Jurkat, Clone E6-1 (cell line): ENCODE measurements around the gene NCAM1.

Experiments
- DNase-seq: peaks from one replicate; pipeline ENCODE4 v3.0.0-alpha.2; 2011; ENCODE audit warnings: low read depth, low spot score
- H3K4me3 ChIP-seq: 2 replicates; pipeline ENCODE4 v1.5.1; 2011; ENCODE audit warnings: mild to moderate bottlenecking, low read length, control low read depth, moderate library complexity

NCAM1 gene

DNA sequence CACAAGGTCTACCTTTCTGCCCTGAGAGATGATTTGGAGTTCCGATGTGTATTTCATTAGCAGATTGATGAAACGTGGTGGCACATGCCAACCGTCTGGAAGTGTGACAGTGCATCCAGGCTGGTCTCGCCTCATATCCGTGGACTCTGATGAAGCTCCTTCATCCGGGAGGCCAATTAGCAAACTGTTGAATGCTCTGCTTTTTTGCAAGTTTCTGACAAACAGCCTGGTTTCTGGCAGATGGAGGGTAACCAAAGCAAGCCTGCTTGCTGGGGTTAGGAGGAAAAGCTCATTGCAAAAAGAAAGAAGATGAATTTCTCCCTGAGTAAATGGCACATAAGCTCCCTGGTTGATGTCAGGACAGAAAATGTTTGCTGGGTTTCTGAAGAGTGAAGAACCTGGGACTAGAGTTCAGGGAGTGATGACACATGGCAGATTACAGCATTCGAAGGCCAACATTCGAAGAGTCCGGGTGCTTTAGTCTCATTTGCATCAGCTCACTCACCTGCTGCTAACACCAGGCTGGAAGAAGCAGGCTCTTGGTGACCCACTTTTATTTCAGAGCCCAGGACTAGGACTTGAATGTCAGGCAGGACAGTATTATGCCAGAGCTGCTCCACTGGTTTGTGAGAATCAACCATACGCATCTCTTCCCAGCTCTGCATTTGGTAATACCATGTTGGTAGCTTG is 217.3 kb downstream of the NCAM1 start:
- no peak overlapping the region for H3K4me3 ChIP-seq
- DNase-seq, result no peak

DNA sequence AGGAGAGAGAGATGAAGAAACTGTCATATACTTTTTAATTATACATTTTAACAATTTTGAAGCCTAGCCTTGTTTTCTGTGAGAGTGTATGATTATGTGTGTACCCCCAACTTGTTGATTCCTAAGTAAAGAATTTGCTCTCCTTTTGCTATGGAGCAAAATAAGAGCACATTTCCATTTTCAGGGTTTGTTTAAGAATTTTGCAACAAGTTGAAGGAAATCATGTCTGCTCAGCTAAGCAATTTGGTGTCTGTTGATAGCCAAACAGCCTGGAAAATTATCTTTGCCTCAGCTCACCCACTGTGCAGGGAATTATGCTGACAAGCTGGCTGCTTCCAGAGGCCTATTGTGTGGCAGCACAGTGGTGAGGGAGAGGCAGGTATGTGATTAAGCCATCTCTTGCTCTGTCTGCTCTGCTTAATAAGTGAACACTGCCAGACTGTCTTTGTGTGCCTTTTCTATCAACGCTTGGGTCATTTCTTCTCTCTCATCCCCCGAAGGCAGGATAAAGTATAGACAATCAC is 218.0 kb downstream of the NCAM1 start:
- no peak for DNase-seq
- no peak overlapping the region for H3K4me3 ChIP-seq

DNA sequence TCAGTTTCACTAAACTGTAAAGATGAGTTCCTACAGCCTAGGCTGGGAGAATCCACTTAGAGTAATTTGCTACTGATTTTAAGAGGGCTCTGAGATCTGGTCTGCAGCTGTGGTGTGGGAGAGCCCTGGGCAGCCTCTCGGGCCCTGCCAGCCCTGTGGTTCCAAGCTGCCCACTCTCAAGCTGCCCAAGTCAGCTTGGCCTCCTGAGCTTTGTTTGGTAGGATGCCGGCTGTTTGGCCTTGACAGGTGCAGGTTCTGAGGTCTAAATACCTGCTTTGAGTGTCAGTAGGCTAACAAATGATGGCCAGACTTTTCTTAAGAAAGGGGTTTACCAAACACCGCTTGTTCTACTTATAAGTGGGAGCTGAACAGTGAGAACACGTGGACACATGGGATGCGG is 219.9 kb downstream of the NCAM1 start:
- no peak overlapping the region for H3K4me3 ChIP-seq
- DNase-seq, result no peak

DNA sequence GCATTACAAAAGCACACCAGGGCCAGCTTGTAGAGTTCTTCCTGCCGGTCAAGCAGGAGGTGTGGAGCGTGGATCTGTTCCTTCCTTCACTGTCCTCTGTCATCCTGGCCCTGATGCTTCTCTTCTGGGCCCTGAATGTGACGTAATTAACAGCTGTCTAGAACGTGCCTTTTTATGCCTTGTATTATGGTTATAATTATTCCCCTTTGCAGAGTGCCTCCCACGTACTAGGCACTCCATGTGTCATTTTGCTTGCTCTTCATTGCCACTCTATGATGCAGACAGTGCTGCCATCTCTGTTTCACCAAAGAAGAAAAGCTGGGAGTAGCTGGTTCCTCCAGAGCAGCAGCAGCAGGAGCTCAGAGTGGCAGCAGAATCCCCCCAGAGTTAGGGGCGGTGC is 221.1 kb downstream of the NCAM1 start:
- H3K4me3 ChIP-seq, result no peak overlapping the region
- DNase-seq, result no peak

DNA sequence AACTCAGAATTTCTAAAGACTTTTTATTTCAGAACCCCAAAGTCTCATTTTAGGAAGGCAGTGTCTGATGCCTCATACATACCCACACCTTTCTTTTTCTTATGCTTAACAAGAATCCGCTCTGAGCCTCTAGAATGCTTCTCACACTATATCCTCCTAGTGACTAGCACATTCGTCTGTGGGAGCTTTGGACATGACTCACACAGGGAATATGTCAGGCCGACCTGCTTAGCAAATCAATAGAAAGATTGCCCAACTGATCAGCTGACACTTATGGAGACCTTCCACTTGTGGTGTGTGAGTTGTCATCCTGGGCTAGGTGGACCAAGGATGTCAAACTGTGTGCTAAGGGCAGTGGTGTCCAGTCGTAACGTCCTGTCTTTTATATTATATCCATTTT is 223.3 kb downstream of the NCAM1 start:
- no peak for DNase-seq
- H3K4me3 ChIP-seq, result no peak overlapping the region

DNA sequence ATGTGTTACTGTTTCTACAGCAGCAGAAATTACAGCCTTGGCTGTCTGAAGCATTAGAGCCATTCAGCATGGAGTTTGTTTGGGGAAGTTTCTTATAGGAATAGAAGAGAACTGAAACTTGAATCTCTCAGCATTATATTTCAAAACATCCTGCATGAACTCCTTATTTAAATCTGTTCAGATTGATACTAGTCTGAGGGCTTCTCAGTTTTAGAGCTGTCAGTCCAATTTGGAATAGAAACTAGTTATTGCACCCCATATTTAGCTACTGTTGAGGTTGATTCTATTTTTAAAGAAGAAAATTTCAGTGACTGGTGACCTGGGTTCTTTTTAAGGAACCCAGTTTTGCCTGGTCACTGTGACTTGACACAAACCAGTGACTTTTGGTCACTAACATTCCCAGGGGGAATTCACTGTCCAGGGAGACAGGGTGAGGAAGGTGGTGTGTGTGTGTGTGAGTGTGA is 227.2 kb downstream of the NCAM1 start:
- no peak overlapping the region for H3K4me3 ChIP-seq
- no peak for DNase-seq

DNA sequence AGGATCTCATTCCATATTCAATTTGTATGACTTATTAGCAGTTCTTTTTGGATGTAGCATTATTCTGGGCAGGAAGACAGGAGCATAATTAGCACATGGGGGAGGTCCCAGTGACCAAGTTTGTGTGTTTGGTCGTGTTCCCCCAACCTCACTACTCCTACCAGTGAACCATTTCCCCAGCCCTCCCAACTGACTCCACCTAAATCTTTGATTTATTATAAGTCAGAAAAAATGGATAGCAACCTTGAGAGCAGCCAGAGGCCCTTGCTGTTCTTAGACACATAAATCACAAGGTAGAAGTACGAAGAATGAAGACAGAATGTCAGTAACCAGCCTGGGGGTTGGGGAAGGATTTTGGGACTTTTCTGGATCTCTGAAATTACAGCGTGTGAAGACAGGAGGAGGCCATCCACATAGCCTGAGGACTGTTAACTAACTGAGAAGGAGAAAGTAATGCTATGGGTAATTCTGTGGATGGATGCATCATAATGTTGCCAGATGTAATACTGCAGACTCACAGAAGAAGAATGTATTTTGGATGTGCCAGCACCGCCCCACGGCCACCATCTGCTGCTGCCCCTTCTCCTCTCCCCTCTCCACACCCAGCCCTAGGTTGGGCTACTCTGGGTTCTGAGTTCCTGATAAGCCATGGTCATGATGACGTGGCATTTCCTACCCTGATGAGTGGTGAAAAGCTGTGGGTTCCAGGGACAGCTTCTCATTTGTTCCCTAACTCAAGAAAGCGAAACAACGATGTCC is 228.9 kb downstream of the NCAM1 start:
- no peak overlapping the region for H3K4me3 ChIP-seq
- DNase-seq, result no peak

DNA sequence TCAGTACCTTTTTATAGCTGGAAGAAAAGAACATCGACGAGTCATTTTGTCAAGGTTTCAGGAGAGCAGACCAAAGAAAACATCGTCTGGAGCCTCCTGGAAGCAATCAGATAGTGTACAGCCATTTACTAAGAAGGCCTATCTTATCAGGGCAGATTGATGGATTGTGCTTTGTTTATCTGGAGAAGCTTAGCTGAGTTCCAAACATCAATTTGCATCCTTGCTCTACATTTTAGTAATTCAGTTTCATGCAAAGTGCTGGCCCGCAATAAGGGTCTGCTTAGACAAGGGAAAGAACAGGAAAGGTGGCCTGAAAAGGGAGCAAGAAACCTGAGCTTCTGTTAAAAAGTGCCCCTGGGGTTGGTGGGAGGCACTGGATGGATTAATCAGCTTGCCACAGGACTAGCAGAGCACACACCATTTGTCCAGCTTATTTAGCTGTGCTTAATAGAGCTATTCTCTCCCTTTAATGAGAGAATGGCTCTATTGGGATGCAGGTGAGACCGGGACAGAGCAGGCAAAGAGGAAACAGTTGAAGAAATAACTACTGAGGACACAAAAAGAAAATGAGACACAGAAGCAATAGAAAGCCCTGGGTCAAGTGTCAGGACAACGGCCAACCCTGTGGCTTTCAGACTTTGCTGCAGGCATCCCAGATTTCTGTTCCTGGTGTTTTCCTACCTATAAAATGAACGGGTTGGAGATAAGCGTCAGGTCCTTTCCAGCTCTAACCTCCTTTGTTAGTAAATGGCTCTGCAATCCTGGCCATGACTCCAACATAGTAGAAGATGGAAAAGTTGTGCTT is 231.1 kb downstream of the NCAM1 start:
- DNase-seq, result no peak
- no peak overlapping the region for H3K4me3 ChIP-seq

DNA sequence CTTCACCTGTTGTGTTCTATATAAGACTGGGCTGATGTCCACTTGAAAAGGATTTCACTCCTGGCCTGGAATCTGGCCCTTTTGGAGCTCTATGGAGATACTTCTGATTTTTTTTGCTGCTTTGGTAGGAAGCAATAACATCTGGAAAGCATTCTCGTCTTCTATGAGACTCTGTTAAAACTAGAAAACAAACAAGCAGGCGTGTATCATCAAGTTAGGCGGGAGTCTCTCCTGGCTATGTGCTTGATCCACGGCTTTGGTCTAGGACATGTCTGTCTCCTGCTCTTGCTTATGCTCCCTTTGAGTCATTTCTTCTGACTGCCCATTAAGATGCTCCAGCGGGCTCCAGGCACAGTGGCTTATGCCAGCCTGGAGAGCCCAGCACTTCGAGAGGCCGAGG is 231.8 kb downstream of the NCAM1 start:
- H3K4me3 ChIP-seq, result no peak overlapping the region
- DNase-seq, result no peak

DNA sequence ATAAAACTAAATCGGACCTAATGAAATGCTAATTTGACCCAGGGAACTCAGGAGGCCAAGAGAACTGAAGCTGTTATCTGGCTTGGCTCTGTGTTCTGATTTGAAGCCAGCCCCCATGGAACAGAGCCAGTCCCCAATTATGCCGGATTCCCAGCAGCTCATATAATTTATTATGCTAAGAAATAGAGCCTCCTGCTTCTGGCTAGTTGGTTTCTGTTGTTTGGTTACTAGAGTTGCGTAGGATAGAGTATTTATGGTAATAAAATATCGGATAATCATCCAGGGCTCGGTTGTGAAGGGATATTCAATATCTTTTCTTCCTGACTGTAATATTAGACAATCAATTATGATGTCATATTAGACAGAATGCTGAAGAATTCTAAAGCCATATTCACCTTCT is 232.7 kb downstream of the NCAM1 start:
- H3K4me3 ChIP-seq, result no peak overlapping the region
- DNase-seq, result no peak

DNA sequence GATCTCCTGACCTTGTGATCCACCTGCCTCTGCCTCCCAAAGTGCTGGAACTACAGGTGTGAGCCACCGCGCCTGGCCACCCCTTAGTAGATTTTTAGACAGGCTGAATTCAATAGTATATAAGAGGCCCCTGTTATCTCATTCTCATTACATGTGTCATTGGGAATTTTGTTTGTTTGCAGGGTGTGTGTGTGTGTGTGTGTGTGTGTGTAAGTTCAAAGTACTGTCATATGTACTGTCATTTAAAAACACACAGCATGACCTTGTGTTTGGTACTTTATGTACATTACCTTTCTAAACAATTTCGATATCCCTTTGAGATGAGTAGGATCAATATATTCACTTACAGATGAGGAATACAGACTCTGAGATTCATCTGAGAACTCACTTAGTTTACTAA is 234.5 kb downstream of the NCAM1 start:
- H3K4me3 ChIP-seq, result no peak overlapping the region
- DNase-seq, result no peak

DNA sequence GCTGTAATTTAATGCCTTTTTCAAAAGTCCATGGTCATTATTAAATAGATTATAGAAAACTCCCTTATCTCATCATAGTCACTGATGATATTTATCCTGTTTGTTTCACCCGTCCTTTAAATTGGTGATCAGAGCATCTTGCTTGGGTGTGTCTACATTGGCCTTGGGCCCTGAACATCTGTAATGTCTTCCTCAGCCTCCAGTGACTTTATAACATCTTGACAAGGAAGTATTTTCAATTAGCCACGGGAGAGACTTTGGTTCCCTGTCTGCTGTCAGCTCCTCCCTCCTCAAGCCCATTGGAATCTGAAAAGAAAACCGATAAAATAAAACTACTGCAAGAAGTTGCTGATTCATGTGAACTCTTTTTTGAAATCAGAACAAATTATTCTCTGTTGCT is 236.2 kb downstream of the NCAM1 start:
- H3K4me3 ChIP-seq, result no peak overlapping the region
- DNase-seq, result no peak

DNA sequence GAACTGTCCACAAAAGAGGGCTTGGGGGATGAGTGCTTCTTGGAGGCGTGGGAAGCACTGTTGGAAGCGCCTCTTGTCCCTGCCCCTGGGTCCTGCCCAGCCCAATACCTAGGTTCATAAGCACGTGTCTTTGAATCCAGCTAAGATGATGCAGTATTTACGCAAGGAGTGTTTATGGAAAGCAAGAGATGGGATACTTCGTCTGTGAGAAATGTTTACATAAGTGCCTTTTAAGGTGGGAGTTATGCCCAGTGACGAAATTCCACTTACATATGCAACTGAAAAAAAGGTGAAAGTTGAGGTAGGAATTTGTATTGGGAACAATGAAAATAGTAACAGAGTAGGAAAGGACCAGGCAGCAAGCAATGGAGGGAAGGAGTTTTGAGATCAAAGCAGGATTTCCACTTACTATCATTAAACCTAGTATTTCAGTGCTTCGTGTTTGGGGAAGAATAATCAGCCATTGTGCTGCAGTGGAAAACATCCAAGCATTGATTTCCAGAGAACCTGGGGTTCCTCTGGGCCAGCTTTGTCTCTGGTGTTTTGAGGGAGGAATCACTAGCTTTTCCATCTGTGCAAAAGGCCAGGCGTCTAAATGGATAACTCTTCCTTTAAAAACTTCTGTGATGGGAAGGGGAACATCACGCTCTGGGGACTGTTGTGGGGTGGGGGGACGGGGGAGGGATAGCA is 237.9 kb downstream of the NCAM1 start:
- no peak overlapping the region for H3K4me3 ChIP-seq
- no peak for DNase-seq

DNA sequence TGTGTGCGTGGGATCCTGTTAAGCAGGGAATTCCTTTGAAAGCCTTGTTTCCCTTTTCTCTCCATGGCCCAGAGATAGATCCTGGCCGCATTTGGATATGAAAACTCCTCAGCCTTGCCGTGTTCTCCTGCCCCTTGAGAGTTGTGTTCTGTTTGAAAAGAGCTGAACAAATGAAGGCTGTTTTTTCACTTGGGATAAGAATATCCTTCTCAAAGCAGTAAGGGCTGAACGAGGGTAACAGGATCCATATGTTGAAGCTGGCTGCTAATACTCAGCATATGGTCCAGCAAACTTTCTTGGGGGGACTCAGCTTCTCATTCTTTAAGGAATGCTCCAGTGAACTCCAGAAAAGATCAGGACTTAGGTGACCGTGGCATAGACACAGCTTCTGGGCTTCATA is 238.6 kb downstream of the NCAM1 start:
- DNase-seq, result no peak
- H3K4me3 ChIP-seq, result no peak overlapping the region

DNA sequence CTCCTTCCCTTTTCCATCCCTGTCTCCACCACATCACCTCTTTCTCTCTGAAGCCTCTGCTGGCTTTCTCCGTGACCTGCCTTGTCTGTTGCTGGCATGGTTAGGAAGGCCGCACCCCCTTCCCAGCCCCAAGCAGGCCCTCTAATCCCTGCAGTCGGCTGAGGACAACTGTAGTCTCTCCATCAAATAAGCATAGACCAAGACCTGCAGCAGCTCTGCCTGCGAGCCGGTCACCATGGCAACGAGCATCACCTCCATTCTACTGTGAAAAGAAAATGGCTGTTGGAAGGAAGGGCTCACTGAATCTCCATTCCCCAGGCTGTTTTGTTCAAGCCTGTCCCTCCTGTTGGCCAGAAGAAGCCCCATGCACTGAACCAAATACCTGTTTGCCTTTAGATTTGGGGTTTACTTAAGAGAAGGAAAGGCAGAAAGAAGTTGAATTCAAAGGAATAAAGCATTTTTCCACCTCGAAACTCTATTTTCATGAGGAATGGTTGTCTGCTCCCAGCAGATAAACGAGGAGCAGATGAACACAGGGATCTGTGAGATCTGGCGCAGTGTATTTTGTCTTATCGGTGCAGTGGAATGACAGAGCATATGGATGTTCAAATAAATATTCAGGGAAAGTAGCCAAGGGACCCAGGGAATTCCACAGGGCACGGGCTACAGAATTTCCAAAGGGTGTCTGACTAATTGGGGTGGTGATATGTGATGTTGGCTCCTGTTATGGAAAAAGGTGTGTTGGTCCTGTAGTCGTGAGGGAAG is 240.0 kb downstream of the NCAM1 start:
- DNase-seq, result no peak

DNA sequence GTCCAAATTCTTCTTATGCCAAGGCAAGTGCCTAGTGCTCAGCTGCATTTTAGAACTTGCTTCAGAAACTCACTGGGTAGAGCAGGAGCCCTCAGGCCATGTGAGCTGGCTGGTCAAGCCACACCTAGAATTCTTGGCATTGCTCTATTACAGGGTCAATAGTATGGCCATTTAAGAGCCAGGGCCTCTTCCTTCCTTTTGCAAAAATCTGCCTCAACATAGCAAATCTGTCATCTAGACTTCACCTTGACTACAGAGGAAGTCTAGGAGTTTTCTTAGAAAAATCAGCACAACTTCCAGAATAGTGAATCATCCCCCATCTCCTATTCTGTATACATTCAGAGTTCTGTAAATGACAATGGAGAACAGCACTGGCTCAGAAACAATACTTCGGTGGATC is 241.2 kb downstream of the NCAM1 start:
- no peak for DNase-seq

More for the DNA sequence above, 240.0 kb downstream of the NCAM1 start:
- H3K4me3 ChIP-seq, result no peak overlapping the region

DNA sequence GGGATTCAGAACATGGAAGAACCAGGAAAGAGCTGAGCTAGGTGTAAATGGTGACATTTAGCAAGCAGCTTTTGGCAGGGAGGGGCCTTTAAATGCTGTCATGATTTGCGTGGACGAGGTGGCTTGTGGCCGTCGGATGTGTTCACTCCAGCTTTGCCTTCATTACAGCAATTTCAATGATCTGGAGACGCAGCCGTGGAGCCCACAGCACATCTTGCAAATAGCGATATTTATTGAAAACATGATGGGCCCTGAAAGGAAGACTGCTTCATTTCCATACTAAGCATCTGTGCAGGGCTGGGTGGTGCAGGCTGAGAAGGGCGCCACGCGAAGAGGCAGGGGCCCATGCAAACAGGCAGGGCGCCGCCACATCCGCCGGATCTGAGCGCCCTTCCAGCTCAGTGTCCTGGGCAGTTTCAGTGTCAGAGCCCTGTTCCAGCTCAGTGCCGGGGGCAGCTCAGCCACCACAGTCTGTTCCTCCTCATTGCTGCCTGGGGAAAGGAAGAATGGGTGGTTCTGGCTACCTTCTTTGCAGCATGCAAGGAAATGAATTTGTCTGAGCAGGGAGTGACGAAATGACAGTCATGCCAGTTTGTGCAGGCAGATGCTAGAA is 242.0 kb downstream of the NCAM1 start:
- H3K4me3 ChIP-seq, result no peak overlapping the region
- no peak for DNase-seq

More for the DNA sequence above, 241.2 kb downstream of the NCAM1 start:
- no peak overlapping the region for H3K4me3 ChIP-seq

DNA sequence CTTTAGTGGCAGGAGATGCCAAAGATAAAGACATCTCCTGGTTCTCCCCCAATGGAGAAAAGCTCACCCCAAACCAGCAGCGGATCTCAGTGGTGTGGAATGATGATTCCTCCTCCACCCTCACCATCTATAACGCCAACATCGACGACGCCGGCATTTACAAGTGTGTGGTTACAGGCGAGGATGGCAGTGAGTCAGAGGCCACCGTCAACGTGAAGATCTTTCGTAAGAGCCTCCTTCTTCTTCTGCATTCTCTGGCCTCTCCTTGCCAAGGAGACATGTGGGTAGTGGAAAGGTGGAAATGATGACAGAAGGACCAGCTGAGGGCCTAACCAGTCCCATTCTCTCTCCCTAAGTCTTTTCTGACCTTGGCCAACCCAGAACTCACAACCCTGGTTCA is 243.1 kb downstream of the NCAM1 start:
- no peak overlapping the region for H3K4me3 ChIP-seq
- no peak for DNase-seq
